Measurements from ENCODE around the gene NCKAP1. TPM values are rescaled to one million over a fixed set of nuclear protein-coding genes. Genes with fewer than 3 reads are reported as not detected.

NCKAP1 gene
- total RNA-seq, 1 experiment from 2014 or later, result 112 TPM

- no peak for DNase-seq
- H3K36me3 Mint-ChIP-seq (ENCODE audit: insufficient read depth in 1 of 3, low read depth in 3 of 3), result peaks cover 0 to 7% (median 0%) of the 10 kb centered on the region in 3 experiments; a peak in 1 of 7 replicates
- Histone ChIP-seq H3K9ac (ENCODE audit: extremely low read depth, insufficient read length, low read length) (no peak overlapping the region), H3K27ac (ENCODE audit: insufficient read length, low read depth, low read length) (no peak overlapping the region), H4K8ac (replicated peaks; ENCODE audit: insufficient read length, low read depth, low read length) (no peak overlapping the region), H4K91ac (ENCODE audit: insufficient read length, low read depth, low read length) (no peak overlapping the region), H2BK12ac (ENCODE audit: insufficient read length, low read depth, low read length) (no peak overlapping the region), H3K79me2 (ENCODE audit: insufficient read depth, low read length) (no peaks in the 10 kb centered on the region), H2BK5ac (ENCODE audit: insufficient read length, low read length) (no peak overlapping the region), H2BK120ac (ENCODE audit: low read depth, low read length, poor library complexity, severe bottlenecking) (no peak overlapping the region), H3K14ac (ENCODE audit: insufficient read depth, low read length) (no peak overlapping the region; the same call in 1 of the 2 replicates), H3K9me3 (ENCODE audit: control insufficient read depth, low read depth, low read length) (no peaks in the 10 kb centered on the region), H3K79me1 (ENCODE audit: insufficient read depth, low read depth, low read length, poor library complexity, severe bottlenecking) (no peaks in the 10 kb centered on the region), H3K56ac (ENCODE audit: insufficient read length, low read depth, low read length) (no peak overlapping the region), H2AFZ (ENCODE audit: low read length) (no peak overlapping the region), H2BK20ac (ENCODE audit: low read depth, low read length, poor library complexity, severe bottlenecking) (no peak overlapping the region), H3K4me1 (ENCODE audit: insufficient read depth, low read length) (no peaks in the 10 kb centered on the region), H4K5ac (ENCODE audit: insufficient read length, low read depth, low read length) (no peak overlapping the region), H2BK15ac (ENCODE audit: low read depth, low read length) (no peak overlapping the region), H3K18ac (ENCODE audit: insufficient read length, low read depth, low read length) (no peak overlapping the region), H3K23me2 (ENCODE audit: insufficient read length, low read depth, low read length, poor library complexity, severe bottlenecking) (no peaks in the 10 kb centered on the region), H3K4me2 (ENCODE audit: insufficient read depth, insufficient read length, low read length) (no peak overlapping the region), H3K4ac (ENCODE audit: low read depth, low read length) (no peak overlapping the region), H3K23ac (ENCODE audit: insufficient read length, low read depth, low read length) (no peak overlapping the region), H2AK5ac (ENCODE audit: insufficient read length, low read length) (no peak overlapping the region), H4K20me1 (ENCODE audit: control insufficient read depth, insufficient read depth, insufficient read length) (no peaks in the 10 kb centered on the region), H3K27me3 (ENCODE audit: insufficient read depth, low read length) (no peaks in the 10 kb centered on the region), H3T11ph (ENCODE audit: low read length) (no peak overlapping the region)
- no peak for TF ChIP-seq CTCF (conservative IDR thresholded peaks at IDR 0.05)
- H3K4me3 Mint-ChIP-seq, result no peak overlapping the region
- H3K27ac Mint-ChIP-seq, result no peak overlapping the region; a peak in 1 of 7 replicates
- no peaks in the 10 kb centered on the region for H3K9me3 Mint-ChIP-seq
- WGBS (ENCODE audit: extremely low coverage, insufficient read length, low lambda C conversion rate), result no CpG with 5 or more reads among the region's 6 CpGs
- no peaks in the 10 kb centered on the region; a peak in 1 of 4 replicates for H3K4me1 Mint-ChIP-seq
- no peaks in the 10 kb centered on the region; the same call in 1 of the 2 replicates for H3K27me3 Mint-ChIP-seq (ENCODE audit: low read depth)
These were observed 136.5 kb downstream of the NCKAP1 start for GRCh38 chr2:182901748-182902147.

Data from H9 (cell line).